Measurements from ENCODE around the gene LGR5. TPM values are rescaled to one million over a fixed set of nuclear protein-coding genes. Genes with fewer than 3 reads are reported as not detected.

Gene LGR5
- total RNA-seq, 1 experiment from 2014 or later: not detected

DNA sequence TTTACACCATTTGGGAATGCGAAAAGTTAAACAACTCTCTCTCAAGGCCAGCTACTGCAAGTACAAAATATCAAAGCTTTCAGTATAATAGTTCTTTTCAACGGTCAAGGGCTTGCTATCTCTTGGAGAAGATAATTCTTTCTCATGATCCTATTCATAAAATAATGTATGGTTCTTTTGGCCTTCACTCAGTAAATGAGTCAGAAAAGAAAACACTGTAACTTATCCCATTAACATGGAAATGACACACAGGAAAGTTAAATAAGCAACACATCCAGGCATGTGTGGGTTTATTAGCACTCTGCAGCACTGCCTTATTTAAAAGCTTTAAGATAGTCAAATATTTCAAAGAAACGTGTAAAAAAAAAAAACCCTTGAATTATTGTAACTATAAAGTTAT, 187.2 kb downstream of the LGR5 start:
- H3K9ac ChIP-seq (ENCODE audit: low read length): no peak overlapping the region
- no TSS peak for BruUV-seq (replicated peaks)
- intact Hi-C loops (cut with micrococcal nuclease): no loop called here
- H3K36me3 ChIP-seq (ENCODE audit: control insufficient read depth in 1 of 2, insufficient read depth in 2 of 2, low read length in 2 of 2): peaks cover 69 to 70% of the 10 kb centered on the region in 2 experiments
- ATAC-seq (no peak), DNase-seq (ENCODE audit: low read depth, low spot score) (no peak)
- H3K9me2 ChIP-seq (ENCODE audit: insufficient read depth): no peaks in the 10 kb centered on the region
- H3K4me1 ChIP-seq (ENCODE audit: control insufficient read depth in 1 of 2, insufficient read depth in 2 of 2, low read length in 2 of 2): no peaks in the 10 kb centered on the region
- peaks cover 11% of the 10 kb centered on the region for H3K79me2 ChIP-seq (ENCODE audit: insufficient read depth, low read length)
- ChIA-PET CTCF (interaction anchor here (2.9 kb wide), 1 partner anchor 10 kb away, joined by 19 read pairs; no protein-coding TSS in a partner anchor), RAD21 (ENCODE audit: low non-redundant PET in 1 of 2, low total read pairs in 2 of 2, uncharacterized antibody in 2 of 2, unreplicated experiment in 2 of 2) (interaction anchor here in 1 of 2 experiments (0.7 kb wide), 1 partner anchor 328 kb away, joined by 3 read pairs; no protein-coding TSS in a partner anchor), POLR2A (no interaction called here)
- H3K4me2 ChIP-seq (ENCODE audit: low read length): no peak overlapping the region
- no peaks in the 10 kb centered on the region for H3K27me3 ChIP-seq (ENCODE audit: insufficient read depth, low read length)
- H4K20me1 ChIP-seq (ENCODE audit: insufficient read depth): no peaks in the 10 kb centered on the region
- no peak overlapping the region for H2AFZ ChIP-seq (ENCODE audit: low read depth, low read length, poor library complexity, severe bottlenecking)
- H3K9me3 ChIP-seq (ENCODE audit: control insufficient read depth in 1 of 2, insufficient read depth in 1 of 2, low read depth in 1 of 2, low read length in 2 of 2): no peaks in the 10 kb centered on the region
- no peak overlapping the region for H3K4me3 ChIP-seq (replicated peaks in 1 of 2; ENCODE audit: low read depth in 1 of 2, low read length in 2 of 2)
- no peak overlapping the region for H3K27ac ChIP-seq (ENCODE audit: low read depth, low read length)
- TF ChIP-seq TCF7L2 (IDR thresholded peaks at IDR 0.05; ENCODE audit: borderline replicate concordance, extremely low read depth, insufficient read depth, insufficient read length) (no peak), SIN3A (IDR thresholded peaks at IDR 0.05; ENCODE audit: low read depth) (no peak), ZFX (IDR thresholded peaks at IDR 0.05) (no peak)
- TF ChIP-seq, protein P1, sequence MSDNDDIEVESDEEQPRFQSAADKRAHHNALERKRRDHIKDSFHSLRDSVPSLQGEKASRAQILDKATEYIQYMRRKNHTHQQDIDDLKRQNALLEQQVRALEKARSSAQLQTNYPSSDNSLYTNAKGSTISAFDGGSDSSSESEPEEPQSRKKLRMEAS (IDR thresholded peaks at IDR 0.05): no peak
- TF ChIP-seq, protein P2, sequence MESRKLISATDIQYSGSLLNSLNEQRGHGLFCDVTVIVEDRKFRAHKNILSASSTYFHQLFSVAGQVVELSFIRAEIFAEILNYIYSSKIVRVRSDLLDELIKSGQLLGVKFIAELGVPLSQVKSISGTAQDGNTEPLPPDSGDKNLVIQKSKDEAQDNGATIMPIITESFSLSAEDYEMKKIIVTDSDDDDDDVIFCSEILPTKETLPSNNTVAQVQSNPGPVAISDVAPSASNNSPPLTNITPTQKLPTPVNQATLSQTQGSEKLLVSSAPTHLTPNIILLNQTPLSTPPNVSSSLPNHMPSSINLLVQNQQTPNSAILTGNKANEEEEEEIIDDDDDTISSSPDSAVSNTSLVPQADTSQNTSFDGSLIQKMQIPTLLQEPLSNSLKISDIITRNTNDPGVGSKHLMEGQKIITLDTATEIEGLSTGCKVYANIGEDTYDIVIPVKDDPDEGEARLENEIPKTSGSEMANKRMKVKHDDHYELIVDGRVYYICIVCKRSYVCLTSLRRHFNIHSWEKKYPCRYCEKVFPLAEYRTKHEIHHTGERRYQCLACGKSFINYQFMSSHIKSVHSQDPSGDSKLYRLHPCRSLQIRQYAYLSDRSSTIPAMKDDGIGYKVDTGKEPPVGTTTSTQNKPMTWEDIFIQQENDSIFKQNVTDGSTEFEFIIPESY (IDR thresholded peaks at IDR 0.05; ENCODE audit: extremely low read depth, insufficient replicate concordance, low read length): no peak

DNA sequence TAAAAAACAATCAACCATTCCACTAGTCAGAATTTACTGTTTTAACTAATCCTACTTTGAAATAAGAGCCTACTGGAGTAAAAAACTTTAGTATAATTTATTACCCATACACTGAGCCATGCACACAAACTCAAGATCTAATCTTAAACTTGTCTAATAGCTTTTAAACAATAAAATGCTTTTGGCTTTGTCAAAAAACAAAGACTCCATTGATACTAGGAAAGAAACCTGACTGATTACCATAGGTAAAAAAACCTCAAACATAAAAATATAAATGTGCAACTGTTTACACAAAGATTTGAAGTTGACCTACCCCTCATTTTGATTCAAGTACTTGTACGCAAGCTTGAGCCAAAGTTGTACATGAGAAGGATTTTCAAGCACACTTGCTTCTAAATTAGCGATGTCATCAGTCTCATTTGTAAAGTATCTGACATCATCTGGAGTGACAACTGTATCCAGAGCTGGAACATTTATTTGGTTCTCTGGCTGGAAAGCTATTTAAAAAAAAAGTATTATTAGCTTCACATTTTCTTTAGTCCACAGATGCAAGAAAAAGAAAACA, 187.9 kb downstream of the LGR5 start:
- no peaks in the 10 kb centered on the region for H3K9me2 ChIP-seq (ENCODE audit: insufficient read depth)
- no peaks in the 10 kb centered on the region for H4K20me1 ChIP-seq (ENCODE audit: insufficient read depth)
- no TSS peak for BruUV-seq (replicated peaks)
- H3K9me3 ChIP-seq (ENCODE audit: control insufficient read depth in 1 of 2, insufficient read depth in 1 of 2, low read depth in 1 of 2, low read length in 2 of 2): no peaks in the 10 kb centered on the region
- ATAC-seq (no peak), DNase-seq (ENCODE audit: low read depth, low spot score) (no peak)
- H2AFZ ChIP-seq (ENCODE audit: low read depth, low read length, poor library complexity, severe bottlenecking): no peak overlapping the region
- TF ChIP-seq, protein P2 (IDR thresholded peaks at IDR 0.05; ENCODE audit: extremely low read depth, insufficient replicate concordance, low read length): no peak
- TF ChIP-seq EZH2phosphoT487 (IDR thresholded peaks at IDR 0.05; ENCODE audit: borderline replicate concordance) (no peak), CEBPB (IDR thresholded peaks at IDR 0.05; ENCODE audit: low read depth) (no peak), SIN3A (IDR thresholded peaks at IDR 0.05; ENCODE audit: low read depth) (no peak), ELF1 (IDR thresholded peaks at IDR 0.05; ENCODE audit: borderline replicate concordance, low read depth) (no peak), YY1 (IDR thresholded peaks at IDR 0.05; ENCODE audit: extremely low read depth, insufficient replicate concordance, low read depth, low read length) (no peak), EGR1 (IDR thresholded peaks at IDR 0.05; ENCODE audit: low read depth) (no peak), RAD21 (IDR thresholded peaks at IDR 0.05; ENCODE audit: low read depth) (no peak), EZH2 (IDR thresholded peaks at IDR 0.05) (no peak)
- ChIA-PET POLR2A (no interaction called here), RAD21 (ENCODE audit: low non-redundant PET in 1 of 2, low total read pairs in 2 of 2, uncharacterized antibody in 2 of 2, unreplicated experiment in 2 of 2) (interaction anchor here in 1 of 2 experiments (0.7 kb wide), 1 partner anchor 329 kb away, joined by 3 read pairs; no protein-coding TSS in a partner anchor), CTCF (interaction anchor here (2.9 kb wide), 1 partner anchor 9 kb away, joined by 19 read pairs; no protein-coding TSS in a partner anchor)
- no peaks in the 10 kb centered on the region for H3K27me3 ChIP-seq (ENCODE audit: insufficient read depth, low read length)
- H3K4me1 ChIP-seq (ENCODE audit: control insufficient read depth in 1 of 2, insufficient read depth in 2 of 2, low read length in 2 of 2): no peaks in the 10 kb centered on the region
- no peak overlapping the region for H3K4me2 ChIP-seq (ENCODE audit: low read length)
- H3K9ac ChIP-seq (ENCODE audit: low read length): no peak overlapping the region
- H3K4me3 ChIP-seq (replicated peaks in 1 of 2; ENCODE audit: low read depth in 1 of 2, low read length in 2 of 2): no peak overlapping the region
- intact Hi-C loops (cut with micrococcal nuclease): no loop called here
- no peak overlapping the region for H3K27ac ChIP-seq (ENCODE audit: low read depth, low read length)
- peaks cover 12% of the 10 kb centered on the region for H3K79me2 ChIP-seq (ENCODE audit: insufficient read depth, low read length)
- H3K36me3 ChIP-seq (ENCODE audit: control insufficient read depth in 1 of 2, insufficient read depth in 2 of 2, low read length in 2 of 2): peaks cover 70 to 71% of the 10 kb centered on the region in 2 experiments
